HepG2 (cell line): ENCODE results near the gene SLC25A14. TPM values are rescaled to one million over a fixed set of nuclear protein-coding genes. Genes with fewer than 3 reads are reported as not detected.

Experiments used
- ATAC-seq: fragments of 200-7000 bp; cut with Tn5 transposase; 3 replicates; pipeline ENCODE4 v1.9.1; 2020; ENCODE audit warnings: mild to moderate bottlenecking, moderate library complexity
- BruUV-seq: library from RNA; stranded (reverse); fragments of 400-500 nt; replicated peaks from 2 replicates; lab custom pipeline; 2021; lab: Mats Ljungman, UMichigan
- CTCF ChIA-PET: fragments of 300-600 bp; formaldehyde crosslinking; extraction: SDS; loops from one replicate; lab custom pipeline; 2021; ENCODE audit warnings: low total read pairs, inconsistent platforms, low intra/inter-chr PET ratio; lab: Yijun Ruan, JAX
- POLR2A ChIA-PET: fragments of 350-600 bp; sonication (Branson Sonifier 250); formaldehyde crosslinking; loops from one replicate; lab custom pipeline; 2020; ENCODE audit warnings: antibody characterized with exemption, inconsistent platforms; lab: Yijun Ruan, JAX
- DNase-seq: peaks from one replicate; pipeline ENCODE4 v3.0.0-alpha.2; 2015; ENCODE audit warnings: low spot score
- FAIRE-seq: peaks from 3 replicates; lab custom pipeline; 2011; peaks lifted over from hg19 to GRCh38; lab: Jason Lieb, UNC
- H2AFZ ChIP-seq: one replicate; pipeline ENCODE4 v1.6.1; 2011; ENCODE audit warnings: low read length, inconsistent platforms
- H3K27ac ChIP-seq: fragments of 300-600 bp; 3 replicates; pipeline ENCODE4 v1.8.0; 2011; ENCODE audit warnings: mixed run types, mild to moderate bottlenecking, mixed read lengths, low read length, inconsistent platforms; ENCODE audit not compliant: insufficient read depth; ENCODE audit errors: extremely low read length
- H3K27me3 ChIP-seq, 2 experiments: fragments of 200-600 bp in 1 of 2; 2 replicates in 1 of 2; 3 replicates in 1 of 2; pipeline versions ENCODE4 v1.6.0 to v1.8.0; 2011; ENCODE audit warnings: low read length in 2 of 2, mild to moderate bottlenecking in 2 of 2, moderate library complexity in 2 of 2, inconsistent platforms in 1 of 2; ENCODE audit not compliant: insufficient read depth in 2 of 2, control insufficient read depth in 1 of 2
- H3K36me3 ChIP-seq, 2 experiments: fragments of 200-600 bp in 1 of 2; replicated peaks in 1 of 2; 2 replicates in 1 of 2; 3 replicates in 1 of 2; pipeline versions ENCODE4 v1.5.1 to v1.8.0; 2011; ENCODE audit warnings: low read length in 2 of 2, inconsistent platforms in 1 of 2; ENCODE audit not compliant: insufficient read depth in 2 of 2, control insufficient read depth in 1 of 2
- H3K4me1 ChIP-seq: 2 replicates; pipeline ENCODE4 v1.5.1; 2012; ENCODE audit warnings: low read length, inconsistent platforms; ENCODE audit not compliant: insufficient read depth
- H3K4me2 ChIP-seq: 2 replicates; pipeline ENCODE4 v1.6.0; 2011; ENCODE audit warnings: low read depth, low read length, inconsistent platforms
- H3K4me3 ChIP-seq, 3 experiments: fragments of 200-600 bp in 1 of 3; sonication (generic), shearing (Covaris generic) in 1 of 3; replicated peaks in 1 of 3; 2 replicates each; pipeline ENCODE4 v1.5.1; 2011 to 2016; ENCODE audit warnings: low read length in 3 of 3, inconsistent platforms in 2 of 3, low read depth in 2 of 3, mild to moderate bottlenecking in 2 of 3, control low read depth in 1 of 3, mixed read lengths in 1 of 3; ENCODE audit not compliant: insufficient read depth in 1 of 3
- H3K79me2 ChIP-seq: one replicate; pipeline ENCODE4 v1.6.1; 2011; ENCODE audit warnings: low read length, inconsistent platforms; ENCODE audit not compliant: insufficient read depth
- H3K9ac ChIP-seq: 2 replicates; pipeline ENCODE4 v1.6.0; 2011; ENCODE audit warnings: mild to moderate bottlenecking, low read depth, low read length, inconsistent platforms; ENCODE audit not compliant: insufficient read depth
- H3K9me3 ChIP-seq: 2 replicates; pipeline ENCODE4 v1.5.1; 2012; ENCODE audit warnings: mild to moderate bottlenecking, low read length
- H4K20me1 ChIP-seq: 2 replicates; pipeline ENCODE4 v1.6.0; 2011; ENCODE audit warnings: inconsistent platforms, mild to moderate bottlenecking, low read length, moderate library complexity; ENCODE audit not compliant: insufficient read depth
- GTF2F1 ChIP-seq: fragments of 150-350 bp; IDR thresholded peaks from 2 replicates; pipeline ENCODE4 v1.6.1; 2014; ENCODE audit warnings: low read length
- HOXA9 ChIP-seq: sonication (generic); formaldehyde crosslinking; IDR thresholded peaks from 2 replicates; pipeline ENCODE4 v1.8.1; 2022; ENCODE audit warnings: missing genetic modification reagents, mild to moderate bottlenecking, moderate library complexity, borderline replicate concordance
- NFE2 ChIP-seq: sonication (generic); formaldehyde crosslinking; IDR thresholded peaks from 2 replicates; pipeline ENCODE4 v1.4.0; 2020; ENCODE audit warnings: missing genetic modification reagents
- NKX3-1 ChIP-seq: sonication (generic); formaldehyde crosslinking; IDR thresholded peaks from 2 replicates; pipeline ENCODE4 v1.5.0; 2020; ENCODE audit warnings: missing genetic modification reagents
- NR2F1 ChIP-seq, 2 experiments: fragments of 450-650 bp in 1 of 2; formaldehyde crosslinking in 1 of 2; IDR thresholded peaks; 2 replicates each; pipeline versions ENCODE4 v1.5.0 to v1.6.1; 2016 to 2020; ENCODE audit warnings: mild to moderate bottlenecking in 1 of 2, missing compliant biosample characterization in 1 of 2, missing genetic modification reagents in 1 of 2, moderate library complexity in 1 of 2
- PAX8 ChIP-seq: sonication (generic); formaldehyde crosslinking; IDR thresholded peaks from 2 replicates; pipeline ENCODE4 v1.8.0; 2022; ENCODE audit warnings: mild to moderate bottlenecking, missing genetic modification reagents, borderline replicate concordance
- POGZ ChIP-seq: sonication (generic); formaldehyde crosslinking; IDR thresholded peaks from 2 replicates; pipeline ENCODE4 v1.4.0; 2020; ENCODE audit warnings: mild to moderate bottlenecking, missing genetic modification reagents
- REXO4 ChIP-seq: sonication (generic); formaldehyde crosslinking; IDR thresholded peaks from 2 replicates; pipeline ENCODE4 v1.8.0; 2022; ENCODE audit warnings: missing genetic modification reagents, mild to moderate bottlenecking, borderline replicate concordance
- RXRA ChIP-seq: sonication (generic); formaldehyde crosslinking; IDR thresholded peaks from 2 replicates; pipeline ENCODE4 v1.5.1; 2020; ENCODE audit warnings: missing genetic modification reagents
- SRY ChIP-seq: sonication (generic); formaldehyde crosslinking; IDR thresholded peaks from 2 replicates; pipeline ENCODE4 v1.8.0; 2022; ENCODE audit warnings: mild to moderate bottlenecking, missing genetic modification reagents
- THAP8 ChIP-seq: sonication (generic); formaldehyde crosslinking; IDR thresholded peaks from 2 replicates; pipeline ENCODE4 v1.5.1; 2020; ENCODE audit warnings: missing genetic modification reagents, mild to moderate bottlenecking, borderline replicate concordance
- ZNF276 ChIP-seq: sonication (generic); formaldehyde crosslinking; IDR thresholded peaks from 2 replicates; pipeline ENCODE4 v1.4.0; 2020; ENCODE audit warnings: mild to moderate bottlenecking, low read depth, missing genetic modification reagents
- WGBS: methylation state at CpG from one replicate; pipeline ENCODE4 v1.1.6; 2017; ENCODE audit warnings: low lambda C conversion rate; 5-methylcytosine and 5-hydroxymethylcytosine counted together
- in situ Hi-C: cut with HindIII; loops from 2 replicates; pipeline ENCODE4 v1.10.0; 2017; ENCODE audit warnings: low pct_unique_long_range_greater_than_20kb; ENCODE audit not compliant: extremely low pct_ligation_motif_present
- intact Hi-C: fragments of 100-400 bp; cut with micrococcal nuclease; formaldehyde crosslinking; loops from one replicate; pipeline ENCODE4 v1.10.0; 2022; ENCODE audit not compliant: unreplicated experiment
- polyA plus RNA-seq, 8 experiments: library from polyadenylated mRNA; depleted of rRNA in 3 of 8; stranded (reverse) in 7 of 8; unstranded in 1 of 8; fragments of >200 nt; fragmentation: Illumina TruSeq in 4 of 8; extraction: Trizol in 4 of 8; gene quantifications; 2 replicates each; pipeline versions ENCODE4 v1.2.1 to v1.2.3, GENCODE V29; 2011 to 2016; ENCODE audit warnings: low read depth in 4 of 8, missing spikeins in 1 of 8, mixed read lengths in 1 of 8; ENCODE audit not compliant: insufficient read depth in 1 of 8
- total RNA-seq, 5 experiments: library from RNA; depleted of rRNA; stranded (reverse); fragments of >200 nt; fragmentation: Illumina TruSeq; extraction: Trizol; gene quantifications; 2 replicates each; pipeline ENCODE4 v1.2.3, GENCODE V29; 2016; ENCODE audit warnings: low read depth in 1 of 5
- TF ChIP-seq, protein P1 (sequence below): sonication (generic); formaldehyde crosslinking; IDR thresholded peaks from 2 replicates; pipeline ENCODE4 v1.4.0; 2020; ENCODE audit warnings: missing genetic modification reagents
- TF ChIP-seq, protein P2 (sequence below): sonication (generic); formaldehyde crosslinking; IDR thresholded peaks from 2 replicates; pipeline ENCODE4 v1.4.0; 2020; ENCODE audit warnings: missing genetic modification reagents, borderline replicate concordance

SLC25A14 gene
- total and polyA plus RNA-seq, 2 of the 13 experiments (the other 11 are each of a cell fraction or from before 2014, with no cell fraction given), result 14.0 to 15.6 TPM

GRCh38 chrX:130415201-130415600 is 75.5 kb downstream of the SLC25A14 start:
- CTCF ChIA-PET, result no interaction called here

DNA sequence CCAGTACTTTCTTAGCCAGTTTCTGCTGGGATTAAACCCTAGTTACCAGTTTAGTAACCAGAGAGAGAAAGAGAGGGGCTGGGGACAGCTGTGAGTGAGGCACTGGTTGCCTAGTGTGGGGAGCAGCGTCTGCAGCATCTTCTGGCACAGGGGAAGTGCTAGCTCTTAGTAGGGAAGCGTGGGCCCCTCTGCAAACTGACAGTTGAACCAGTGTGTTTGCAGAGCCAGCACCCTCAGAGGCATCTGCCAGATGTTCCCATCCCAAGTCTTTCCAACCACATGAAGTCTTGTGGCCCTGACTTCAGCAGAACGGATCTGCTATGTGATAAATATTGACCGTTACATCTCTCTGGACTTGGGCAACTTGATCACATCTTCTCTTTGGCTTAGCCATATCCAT is 77.1 kb downstream of the SLC25A14 start:
- Histone ChIP-seq H3K4me3 (no peak overlapping the region), H2AFZ (no peak overlapping the region), H3K27me3 (no peaks in the 10 kb centered on the region), H3K79me2 (no peaks in the 10 kb centered on the region), H3K36me3 (no peaks in the 10 kb centered on the region), H3K9me3 (no peaks in the 10 kb centered on the region), H3K4me1 (no peaks in the 10 kb centered on the region), H3K9ac (no peak overlapping the region), H3K4me2 (no peak overlapping the region), H3K27ac (no peak overlapping the region), H4K20me1 (no peaks in the 10 kb centered on the region)
- DNase-seq, result no peak
- 89% methylated on average over 3 of the region's 4 CpGs for WGBS
- ATAC-seq, result no peak
- FAIRE-seq, result no peak
- ChIA-PET POLR2A (no interaction called here), CTCF (no interaction called here)
- in situ Hi-C loops (no loop called here), intact Hi-C loops (no loop called here)
- no TSS peak for BruUV-seq
- TF ChIP-seq REXO4, result no peak
- TF ChIP-seq NFE2 (CRISPR knock-in tag), result no peak
- no peak for TF ChIP-seq ZNF276 (CRISPR knock-in tag)
- no peak for TF ChIP-seq GTF2F1
- TF ChIP-seq NR2F1 (CRISPR knock-in tag; IDR thresholded peaks at IDR 0.05), result no peak
- no peak for TF ChIP-seq THAP8 (CRISPR knock-in tag)
- TF ChIP-seq PAX8, result no peak
- TF ChIP-seq, protein P1, sequence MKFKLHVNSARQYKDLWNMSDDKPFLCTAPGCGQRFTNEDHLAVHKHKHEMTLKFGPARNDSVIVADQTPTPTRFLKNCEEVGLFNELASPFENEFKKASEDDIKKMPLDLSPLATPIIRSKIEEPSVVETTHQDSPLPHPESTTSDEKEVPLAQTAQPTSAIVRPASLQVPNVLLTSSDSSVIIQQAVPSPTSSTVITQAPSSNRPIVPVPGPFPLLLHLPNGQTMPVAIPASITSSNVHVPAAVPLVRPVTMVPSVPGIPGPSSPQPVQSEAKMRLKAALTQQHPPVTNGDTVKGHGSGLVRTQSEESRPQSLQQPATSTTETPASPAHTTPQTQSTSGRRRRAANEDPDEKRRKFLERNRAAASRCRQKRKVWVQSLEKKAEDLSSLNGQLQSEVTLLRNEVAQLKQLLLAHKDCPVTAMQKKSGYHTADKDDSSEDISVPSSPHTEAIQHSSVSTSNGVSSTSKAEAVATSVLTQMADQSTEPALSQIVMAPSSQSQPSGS (CRISPR knock-in tag), result no peak
- no peak for TF ChIP-seq HOXA9 (CRISPR knock-in tag)
- TF ChIP-seq, protein P2, sequence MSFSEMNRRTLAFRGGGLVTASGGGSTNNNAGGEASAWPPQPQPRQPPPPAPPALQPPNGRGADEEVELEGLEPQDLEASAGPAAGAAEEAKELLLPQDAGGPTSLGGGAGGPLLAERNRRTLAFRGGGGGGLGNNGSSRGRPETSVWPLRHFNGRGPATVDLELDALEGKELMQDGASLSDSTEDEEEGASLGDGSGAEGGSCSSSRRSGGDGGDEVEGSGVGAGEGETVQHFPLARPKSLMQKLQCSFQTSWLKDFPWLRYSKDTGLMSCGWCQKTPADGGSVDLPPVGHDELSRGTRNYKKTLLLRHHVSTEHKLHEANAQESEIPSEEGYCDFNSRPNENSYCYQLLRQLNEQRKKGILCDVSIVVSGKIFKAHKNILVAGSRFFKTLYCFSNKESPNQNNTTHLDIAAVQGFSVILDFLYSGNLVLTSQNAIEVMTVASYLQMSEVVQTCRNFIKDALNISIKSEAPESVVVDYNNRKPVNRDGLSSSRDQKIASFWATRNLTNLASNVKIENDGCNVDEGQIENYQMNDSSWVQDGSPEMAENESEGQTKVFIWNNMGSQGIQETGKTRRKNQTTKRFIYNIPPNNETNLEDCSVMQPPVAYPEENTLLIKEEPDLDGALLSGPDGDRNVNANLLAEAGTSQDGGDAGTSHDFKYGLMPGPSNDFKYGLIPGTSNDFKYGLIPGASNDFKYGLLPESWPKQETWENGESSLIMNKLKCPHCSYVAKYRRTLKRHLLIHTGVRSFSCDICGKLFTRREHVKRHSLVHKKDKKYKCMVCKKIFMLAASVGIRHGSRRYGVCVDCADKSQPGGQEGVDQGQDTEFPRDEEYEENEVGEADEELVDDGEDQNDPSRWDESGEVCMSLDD (CRISPR knock-in tag), result no peak

More at GRCh38 chrX:130415201-130415600, 75.5 kb downstream of the SLC25A14 start:
- Histone ChIP-seq H2AFZ (no peak overlapping the region), H3K36me3 (peaks cover 1 to 4% of the 10 kb centered on the region in 2 experiments; a peak in 1 of 5 replicates)
- BruUV-seq, result no TSS peak
- TF ChIP-seq PAX8, result no peak
- no peak for TF ChIP-seq RXRA (CRISPR knock-in tag)
- TF ChIP-seq SRY (CRISPR knock-in tag), result no peak
- no peak for TF ChIP-seq POGZ
- TF ChIP-seq NKX3-1 (CRISPR knock-in tag), result no peak
- TF ChIP-seq, all 625 proteins: peak for 0
- H3K4me2 ChIP-seq, result no peak overlapping the region
- no peak overlapping the region for H3K4me3 ChIP-seq
- intact Hi-C loops (no loop called here), in situ Hi-C loops (no loop called here)
- ATAC-seq, result no peak
- no peak for FAIRE-seq
- POLR2A ChIA-PET, result no interaction called here
- H3K79me2 ChIP-seq, result no peaks in the 10 kb centered on the region
- no peaks in the 10 kb centered on the region for H4K20me1 ChIP-seq
- H3K27me3 ChIP-seq, result no peaks in the 10 kb centered on the region
- H3K9ac ChIP-seq, result no peak overlapping the region
- H3K4me1 ChIP-seq, result no peaks in the 10 kb centered on the region
- no peak for DNase-seq
- no peaks in the 10 kb centered on the region for H3K9me3 ChIP-seq
- H3K27ac ChIP-seq, result no peak overlapping the region
- 97% methylated on average over 3 of the region's 7 CpGs for WGBS
